GF-D8 (cell line): ENCODE measurements around the gene GADD45A.
"Not testable (repeated sequence)": the region's sequence is repeated elsewhere in the genome, so short reads cannot be mapped to it uniquely, and the experiment has no call there.

ENCODE experiments used
- DNase-seq: peaks from one replicate; lab custom pipeline; 2025; lab: John Stamatoyannopoulos, UW

The GADD45A gene

DNA sequence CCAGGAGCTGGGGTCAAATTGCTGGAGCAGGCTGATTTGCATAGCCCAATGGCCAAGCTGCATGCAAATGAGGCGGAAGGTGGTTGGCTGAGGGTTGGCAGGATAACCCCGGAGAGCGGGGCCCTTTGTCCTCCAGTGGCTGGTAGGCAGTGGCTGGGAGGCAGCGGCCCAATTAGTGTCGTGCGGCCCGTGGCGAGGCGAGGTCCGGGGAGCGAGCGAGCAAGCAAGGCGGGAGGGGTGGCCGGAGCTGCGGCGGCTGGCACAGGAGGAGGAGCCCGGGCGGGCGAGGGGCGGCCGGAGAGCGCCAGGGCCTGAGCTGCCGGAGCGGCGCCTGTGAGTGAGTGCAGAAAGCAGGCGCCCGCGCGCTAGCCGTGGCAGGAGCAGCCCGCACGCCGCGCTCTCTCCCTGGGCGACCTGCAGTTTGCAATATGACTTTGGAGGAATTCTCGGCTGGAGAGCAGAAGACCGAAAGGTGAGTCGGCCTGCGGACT lies at the start of gene GADD45A:
Gene GADD45A (plus strand): TSS at position 135 of the 491 bp plus-strand sequence. CDS start 294 bp downstream, at position 429.
- DNase-seq = peak; percentile 94

DNA sequence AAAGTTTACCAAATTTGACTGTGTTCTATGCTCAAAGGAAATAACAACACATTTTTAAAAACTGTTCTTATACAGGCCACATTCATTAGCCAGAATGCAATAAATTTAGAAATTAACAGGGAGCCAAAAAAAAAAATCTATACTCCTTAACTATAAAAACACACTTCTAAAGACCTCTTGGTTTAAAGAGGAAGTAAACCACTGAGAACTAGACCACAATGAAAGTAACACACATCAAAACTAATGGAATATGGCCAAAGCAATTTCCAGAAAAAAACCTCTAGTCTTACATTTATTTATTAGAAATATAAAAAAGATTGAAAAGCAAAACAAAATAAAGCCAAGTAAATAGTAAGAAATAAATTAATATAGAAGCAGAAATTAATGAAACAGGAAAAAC lies 48.9 kb upstream of the GADD45A start:
- peak; percentile 27 for DNase-seq

DNA sequence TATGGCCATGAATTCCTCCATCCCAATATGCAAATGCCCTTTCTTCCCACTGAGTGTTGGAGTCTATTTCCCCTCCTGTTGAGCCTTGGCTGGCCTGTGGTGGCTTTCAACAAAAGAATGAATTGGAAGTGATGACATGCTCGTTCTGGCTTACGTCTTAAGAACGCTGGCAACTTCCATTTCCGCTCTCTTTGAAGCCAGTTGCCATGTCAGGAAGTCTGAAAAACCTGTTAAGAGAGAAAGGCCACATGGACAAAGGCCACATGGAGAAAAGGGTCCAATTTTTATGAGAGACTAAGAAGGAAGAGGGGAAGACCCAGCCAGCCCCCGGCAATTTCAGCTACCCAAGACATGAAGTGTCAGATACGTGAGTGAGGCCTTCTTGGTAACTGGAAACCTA lies 45.6 kb upstream of the GADD45A start:
- DNase-seq = no peak

DNA sequence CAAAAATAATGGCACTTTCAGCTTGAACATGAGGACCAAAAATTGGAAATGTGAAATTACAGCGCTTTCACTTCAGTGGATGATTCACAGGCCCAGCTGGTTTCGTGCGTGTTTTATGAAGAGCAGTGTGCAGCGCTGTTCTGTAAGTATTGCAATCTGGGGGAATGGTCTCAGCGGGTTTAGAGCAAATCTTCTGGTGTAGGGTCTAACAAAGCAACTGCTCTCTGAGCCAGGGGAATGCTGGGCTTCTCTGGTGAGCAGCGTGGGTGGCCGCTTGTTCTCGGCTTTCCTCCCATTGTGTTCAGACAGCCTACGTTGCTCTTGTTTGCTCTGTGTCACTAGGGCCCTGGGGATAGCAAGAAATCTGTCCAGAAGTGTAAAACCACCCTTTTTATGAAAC lies 42.4 kb upstream of the GADD45A start:
- DNase-seq = no peak

- no peak for DNase-seq
Measured at GRCh38 chr1:67644566-67644965, 40.4 kb upstream of the GADD45A start.

- DNase-seq = no peak
Measured at GRCh38 chr1:67645495-67646144, 39.4 kb upstream of the GADD45A start.

- DNase-seq = no peak
Measured at GRCh38 chr1:67646145-67647035, 38.6 kb upstream of the GADD45A start.

DNA sequence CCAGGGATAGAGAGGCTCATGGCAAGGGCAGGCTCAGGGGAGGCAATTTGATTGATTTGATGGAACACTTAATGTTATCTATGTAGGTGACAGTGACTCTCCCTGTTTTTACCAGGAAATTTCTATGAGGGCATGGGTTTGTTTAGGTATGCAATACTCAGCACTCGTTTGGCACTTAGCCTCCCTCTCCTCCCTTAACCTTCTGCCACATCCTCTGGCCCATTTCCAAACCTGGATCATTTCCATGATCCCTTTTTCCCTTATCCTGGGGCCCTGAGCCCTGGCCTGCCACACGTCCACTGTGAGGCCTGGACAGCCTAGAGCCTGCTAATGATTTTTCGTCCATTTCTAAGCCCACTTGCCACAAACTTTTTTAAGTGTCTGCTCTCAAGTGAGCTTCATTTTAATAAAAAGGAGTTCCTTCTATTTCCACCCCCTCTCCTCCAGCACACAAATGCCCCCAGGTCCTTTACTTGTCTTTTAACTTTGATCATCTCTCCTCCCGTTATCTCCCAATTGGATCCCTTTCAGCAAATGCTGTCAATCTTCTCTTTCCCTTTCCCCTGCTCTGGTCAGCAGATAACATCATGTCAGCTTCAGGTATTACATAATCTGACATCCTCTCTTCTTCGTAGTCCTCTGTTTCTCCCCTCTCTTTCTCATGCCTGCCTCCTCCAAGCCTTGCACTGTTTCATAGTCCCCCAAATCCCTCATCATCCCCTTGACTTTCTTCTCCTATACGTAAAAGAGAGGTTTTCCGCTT lies 37.8 kb upstream of the GADD45A start:
- no peak for DNase-seq

DNA sequence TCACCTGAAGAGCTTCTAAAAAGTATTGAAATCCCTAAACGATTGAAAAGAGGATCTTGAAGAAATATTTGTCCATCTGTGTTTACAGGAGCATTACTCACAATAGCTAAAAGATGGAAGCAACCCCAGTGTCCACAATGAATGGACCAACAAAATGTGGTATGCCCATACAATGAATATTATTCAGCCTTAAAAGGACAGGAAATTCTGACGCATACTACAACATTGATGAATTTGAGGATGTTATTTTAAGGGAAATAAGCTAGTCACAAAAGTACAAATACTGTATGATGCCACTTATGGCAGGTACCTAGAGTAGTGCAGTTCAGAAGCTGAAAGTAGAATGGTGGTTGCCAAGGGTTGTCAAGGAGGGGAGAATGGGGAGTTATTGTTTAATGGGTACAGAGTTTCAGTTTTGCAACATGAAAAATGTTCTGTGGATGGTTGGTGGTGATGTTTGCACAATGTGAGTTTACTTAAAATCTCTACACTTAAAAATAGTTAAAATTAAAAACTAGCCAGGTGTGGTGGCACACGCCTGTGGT lies 37.1 kb upstream of the GADD45A start:
- DNase-seq = no peak

DNA sequence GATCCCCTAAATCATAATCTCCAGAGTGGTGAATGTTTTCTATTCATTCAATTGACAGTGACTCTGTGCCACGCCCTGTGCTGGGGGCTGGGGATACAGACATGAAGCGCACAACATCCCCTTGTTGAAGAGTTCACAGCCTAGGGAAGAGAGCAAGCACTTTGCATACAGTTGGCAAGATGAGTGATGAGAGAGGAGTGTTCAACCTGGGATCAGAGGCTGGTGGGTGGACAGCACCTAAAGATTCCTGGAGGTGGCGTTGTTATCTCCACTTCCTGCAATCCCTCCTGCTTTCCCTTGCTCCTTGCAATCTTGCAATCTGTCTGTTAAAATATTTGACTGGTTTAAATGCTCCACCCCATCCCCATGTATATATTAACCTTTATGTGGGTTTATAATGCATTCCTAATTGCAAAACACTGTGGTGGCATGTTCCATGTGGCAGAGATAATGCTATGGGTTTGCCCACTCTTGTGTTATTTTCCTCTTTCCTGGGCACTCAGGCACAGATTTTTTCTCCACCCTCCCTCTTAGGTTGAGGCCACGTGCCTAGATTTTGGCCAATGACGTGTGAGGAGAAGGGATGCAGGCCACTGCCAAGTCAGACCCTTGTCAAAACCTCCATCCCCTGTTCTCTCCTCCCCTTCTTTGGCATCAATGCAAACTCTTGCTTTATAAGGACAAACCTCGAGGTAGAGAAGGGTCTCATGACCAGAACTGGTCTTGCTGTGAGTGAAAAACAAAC lies 36.2 kb upstream of the GADD45A start:
- no peak for DNase-seq

DNA sequence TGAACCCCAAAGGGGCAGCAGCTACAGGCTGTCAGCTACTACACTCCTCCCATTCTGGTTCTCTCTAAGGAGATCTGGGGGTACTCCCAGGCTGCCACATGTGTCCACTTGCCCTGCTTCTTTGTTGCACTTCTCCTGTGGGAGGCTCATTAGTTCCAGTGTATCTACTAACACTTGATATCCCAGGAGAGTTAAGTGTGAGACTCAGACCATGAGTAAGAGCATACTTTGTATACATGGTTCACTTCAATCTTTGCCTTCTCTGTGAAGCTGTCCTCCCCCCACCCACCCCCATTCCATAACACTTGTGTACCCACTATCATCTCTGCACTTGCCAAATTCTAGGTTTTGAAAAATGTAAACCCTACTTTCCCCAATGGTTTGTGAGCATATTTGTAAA lies 34.9 kb upstream of the GADD45A start:
- DNase-seq = no peak

GRCh38 chr1:67651031-67651430 lies 34.0 kb upstream of the GADD45A start:
- DNase-seq = no peak

DNA sequence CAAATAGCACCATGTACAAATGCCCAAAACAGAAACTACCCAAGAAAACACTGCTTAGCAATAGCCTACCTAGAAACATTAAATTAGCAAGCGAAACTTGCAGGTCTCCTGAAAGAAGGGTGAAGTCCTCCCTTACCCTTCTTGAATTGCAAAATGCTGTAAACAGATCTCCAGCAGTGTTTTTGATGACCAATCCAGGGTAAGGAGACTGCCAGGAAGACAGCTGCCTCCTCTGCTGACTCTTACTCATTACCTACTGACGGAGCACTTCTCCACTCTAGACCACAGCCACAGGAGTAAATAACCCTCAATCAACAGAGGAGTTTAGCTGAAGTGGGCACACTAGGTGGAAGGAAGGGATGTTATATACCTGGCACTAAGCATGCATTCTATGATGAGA lies 32.2 kb upstream of the GADD45A start:
- DNase-seq = no peak

GRCh38 chr1:67653304-67653703 lies 31.7 kb upstream of the GADD45A start:
- DNase-seq = no peak

- DNase-seq = no peak
Measured at GRCh38 chr1:67655581-67655980, 29.4 kb upstream of the GADD45A start.

- not testable (repeated sequence) for DNase-seq
Measured at GRCh38 chr1:67657152-67657551, 27.8 kb upstream of the GADD45A start.

DNA sequence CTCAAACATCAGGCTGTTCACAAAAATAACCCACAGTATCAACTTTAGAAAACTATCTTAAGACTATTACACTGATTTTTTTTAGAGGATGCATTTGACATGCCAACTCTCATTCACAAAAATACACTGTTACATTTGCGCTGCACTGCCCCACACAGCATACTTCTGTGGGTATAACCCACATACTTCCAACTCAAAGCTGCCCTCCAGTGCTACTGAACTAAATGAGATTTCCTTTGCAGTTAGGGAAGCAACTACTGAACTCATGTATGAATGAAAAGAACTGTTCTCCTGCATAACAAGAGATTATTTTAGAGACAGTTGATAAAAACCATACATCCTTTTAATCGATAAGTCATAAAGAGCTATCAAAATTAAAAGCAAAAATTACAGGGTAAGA lies 25.8 kb upstream of the GADD45A start:
- DNase-seq = no peak

- no peak for DNase-seq
Measured at GRCh38 chr1:67662884-67663283, 22.1 kb upstream of the GADD45A start.

GRCh38 chr1:67664048-67664447 lies 21.0 kb upstream of the GADD45A start:
- no peak for DNase-seq

DNA sequence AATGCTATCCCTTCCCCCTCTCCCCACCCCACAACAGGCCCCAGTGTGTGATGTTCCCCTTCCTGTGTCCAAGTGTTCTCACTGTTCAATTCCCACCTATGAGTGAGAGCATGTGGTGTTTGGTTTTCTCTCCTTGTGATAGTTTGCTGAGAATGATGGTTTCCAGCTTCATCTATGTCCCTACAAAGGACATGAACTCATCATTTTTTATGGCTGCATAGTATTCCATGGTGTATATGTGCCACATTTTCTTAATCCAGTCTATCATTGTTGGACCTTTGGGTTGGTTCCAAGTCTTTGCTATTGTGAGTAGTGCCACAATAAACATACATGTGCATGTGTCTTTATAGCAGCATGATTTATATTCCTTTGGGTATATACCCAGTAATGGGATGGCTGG lies 19.7 kb upstream of the GADD45A start:
- not testable (repeated sequence) for DNase-seq

GRCh38 chr1:67666636-67667035 lies 18.4 kb upstream of the GADD45A start:
- no peak for DNase-seq
